Keratinocyte (primary cell): ENCODE measurements around the gene DLX4.

Experiments
- CTCF ChIP-seq, 3 experiments: IDR thresholded peaks in 1 of 3; conservative IDR thresholded peaks in 1 of 3; optimal IDR thresholded peaks in 1 of 3; 2 replicates in 2 of 3; 3 replicates in 1 of 3; pipeline versions ENCODE3 to v1.5.1; 2011; ENCODE audit warnings: low read length in 3 of 3, mild to moderate bottlenecking in 3 of 3, moderate library complexity in 2 of 3, control low read depth in 1 of 3, inconsistent platforms in 1 of 3; ENCODE audit not compliant: insufficient read depth in 2 of 3; ENCODE audit errors: extremely low read depth in 1 of 3
- EZH2 ChIP-seq: IDR thresholded peaks from one replicate; pipeline ENCODE4 v1.6.1; 2012; ENCODE audit warnings: inconsistent platforms, mild to moderate bottlenecking, low read length, moderate library complexity

- TF ChIP-seq CTCF (optimal IDR thresholded peaks at IDR 0.05 in 1 of 3, IDR thresholded peaks at IDR 0.05 in 1 of 3, conservative IDR thresholded peaks at IDR 0.05 in 1 of 3; ENCODE audit: extremely low read depth in 1 of 3, insufficient read depth in 2 of 3, low read length in 3 of 3) (no peak), EZH2 (no peak)
These were observed 9.6 kb upstream of the DLX4 start for GRCh38 chr17:49959183-49959935.
